Measurements from ENCODE around the gene HDAC10. TPM values are rescaled to one million over a fixed set of nuclear protein-coding genes. Genes with fewer than 3 reads are reported as not detected.

HDAC10 gene, protein sequence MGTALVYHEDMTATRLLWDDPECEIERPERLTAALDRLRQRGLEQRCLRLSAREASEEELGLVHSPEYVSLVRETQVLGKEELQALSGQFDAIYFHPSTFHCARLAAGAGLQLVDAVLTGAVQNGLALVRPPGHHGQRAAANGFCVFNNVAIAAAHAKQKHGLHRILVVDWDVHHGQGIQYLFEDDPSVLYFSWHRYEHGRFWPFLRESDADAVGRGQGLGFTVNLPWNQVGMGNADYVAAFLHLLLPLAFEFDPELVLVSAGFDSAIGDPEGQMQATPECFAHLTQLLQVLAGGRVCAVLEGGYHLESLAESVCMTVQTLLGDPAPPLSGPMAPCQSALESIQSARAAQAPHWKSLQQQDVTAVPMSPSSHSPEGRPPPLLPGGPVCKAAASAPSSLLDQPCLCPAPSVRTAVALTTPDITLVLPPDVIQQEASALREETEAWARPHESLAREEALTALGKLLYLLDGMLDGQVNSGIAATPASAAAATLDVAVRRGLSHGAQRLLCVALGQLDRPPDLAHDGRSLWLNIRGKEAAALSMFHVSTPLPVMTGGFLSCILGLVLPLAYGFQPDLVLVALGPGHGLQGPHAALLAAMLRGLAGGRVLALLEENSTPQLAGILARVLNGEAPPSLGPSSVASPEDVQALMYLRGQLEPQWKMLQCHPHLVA
- total RNA-seq: 49.1 and 55.5 TPM in 2 replicates

DNA sequence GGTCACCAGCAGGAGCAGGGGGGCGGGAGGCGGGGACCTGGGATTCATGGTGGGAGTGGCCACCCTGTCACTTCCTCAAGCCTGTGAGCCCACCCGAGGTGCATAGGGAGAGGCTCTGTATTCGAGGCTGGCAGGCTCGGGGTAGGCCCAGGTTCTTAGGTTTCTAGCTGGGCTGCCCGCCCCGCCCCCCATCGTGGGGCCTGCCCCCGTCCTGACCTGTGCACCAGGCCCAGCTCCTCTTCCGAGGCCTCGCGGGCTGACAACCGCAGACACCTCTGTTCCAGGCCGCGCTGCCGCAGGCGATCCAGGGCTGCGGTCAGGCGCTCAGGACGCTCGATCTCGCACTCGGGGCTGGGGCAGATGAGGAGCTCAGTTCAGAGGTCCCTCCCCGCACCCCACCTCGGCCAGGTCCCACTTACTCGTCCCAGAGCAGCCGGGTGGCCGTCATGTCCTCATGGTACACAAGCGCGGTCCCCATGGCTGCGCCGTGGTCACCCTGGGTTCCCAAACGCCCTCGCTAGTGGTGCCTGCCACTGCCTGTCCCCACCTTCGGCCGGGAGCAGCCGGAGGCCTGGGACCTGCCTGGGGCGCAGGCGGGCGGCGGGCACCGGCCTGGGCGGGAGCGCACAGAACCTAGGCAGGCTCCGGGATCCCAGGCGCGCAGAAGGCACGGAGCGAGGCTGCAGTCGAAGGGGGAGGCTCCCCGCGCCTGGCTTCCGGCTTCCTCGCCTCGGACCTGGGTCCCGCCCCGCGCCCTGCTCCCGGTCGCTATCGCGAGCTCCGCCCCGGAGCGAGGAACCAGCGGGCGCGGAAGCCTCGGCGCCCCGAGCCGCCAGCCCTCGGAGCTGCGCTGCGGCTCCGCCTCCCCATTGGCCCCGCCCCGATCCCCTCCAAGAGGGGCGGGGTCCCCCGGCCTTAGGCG, at the start of gene HDAC10:
Gene HDAC10 (minus strand): TSS at position 711 of the 922 bp plus-strand sequence. CDS start 233 bp downstream, at position 478.
- DNase-seq (ENCODE audit: extremely low read depth, low read depth, low spot score): no peak

DNA sequence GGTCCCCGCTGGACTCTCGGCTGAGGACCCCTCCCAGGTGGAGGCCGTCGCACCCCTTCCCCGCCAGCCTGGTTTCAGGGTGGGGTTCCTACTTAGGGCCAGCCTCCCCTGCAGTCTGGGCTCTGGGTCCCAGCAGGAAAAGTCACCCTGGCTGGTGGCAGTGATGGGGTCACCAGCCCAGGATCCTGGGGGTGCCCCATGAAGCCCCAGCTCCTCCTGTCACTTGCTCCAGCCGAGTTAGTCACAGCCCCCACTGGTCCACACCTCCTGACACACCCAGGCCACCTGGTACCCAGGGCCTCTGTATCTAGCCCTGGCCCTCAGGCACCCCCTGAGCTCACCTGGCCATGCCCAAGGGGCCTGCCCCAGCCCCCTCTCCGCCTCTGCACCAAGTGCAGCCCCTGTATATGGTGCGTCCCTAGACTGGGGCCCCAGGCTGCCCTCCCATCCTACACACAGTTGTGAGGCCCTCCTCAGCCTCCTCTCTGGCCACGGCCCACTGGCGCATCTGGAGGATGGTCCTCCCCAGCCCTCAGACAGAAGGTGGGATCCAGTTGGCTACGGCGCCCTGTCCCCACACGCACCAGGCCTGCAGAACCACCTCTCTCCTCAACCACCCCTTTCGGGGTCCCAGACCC, 49.7 kb upstream of the HDAC10 start:
- DNase-seq (ENCODE audit: extremely low read depth, low read depth, low spot score): no peak

DNA sequence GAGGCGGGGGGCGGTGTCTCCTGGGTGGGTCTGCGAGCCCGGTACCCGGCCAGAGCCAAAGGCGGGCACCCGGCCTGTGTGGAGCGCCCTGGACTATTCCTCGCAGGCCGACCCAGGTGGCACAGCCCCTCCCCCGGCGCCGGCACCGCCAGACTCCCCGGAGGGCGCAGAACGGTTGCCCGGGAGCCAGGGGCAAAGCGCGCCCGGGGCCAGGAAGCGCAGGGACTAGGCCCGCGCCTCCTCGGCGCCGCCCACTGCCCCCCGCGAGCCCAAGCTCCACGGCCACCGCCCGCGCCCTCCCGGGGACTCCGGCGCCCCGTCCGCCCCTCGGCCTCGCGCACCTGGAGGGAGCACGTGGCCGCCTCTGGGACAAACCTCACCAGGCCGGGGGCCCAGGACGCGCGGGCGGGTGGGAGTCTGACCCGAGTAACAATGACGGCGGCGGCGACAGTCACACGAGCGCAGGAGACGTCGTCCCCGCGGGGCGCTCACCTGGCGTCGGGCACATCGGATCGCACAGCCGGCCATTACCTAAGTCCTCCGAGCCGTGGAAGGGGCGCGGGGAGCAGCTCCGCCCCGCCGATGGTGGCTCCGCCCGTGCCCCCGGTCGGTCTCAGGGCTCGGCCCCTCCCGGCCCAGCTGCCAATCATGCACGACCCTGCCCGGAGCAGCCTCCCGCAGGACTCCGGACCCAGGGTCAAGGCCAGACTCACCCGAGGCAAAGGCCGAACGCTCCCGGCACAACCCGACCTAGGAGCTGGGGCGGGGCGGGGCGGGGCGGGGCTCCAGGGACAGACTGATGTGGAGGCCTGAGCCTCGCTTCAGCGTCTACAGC, 48.9 kb upstream of the HDAC10 start:
- no peak for DNase-seq (ENCODE audit: extremely low read depth, low read depth, low spot score)

DNA sequence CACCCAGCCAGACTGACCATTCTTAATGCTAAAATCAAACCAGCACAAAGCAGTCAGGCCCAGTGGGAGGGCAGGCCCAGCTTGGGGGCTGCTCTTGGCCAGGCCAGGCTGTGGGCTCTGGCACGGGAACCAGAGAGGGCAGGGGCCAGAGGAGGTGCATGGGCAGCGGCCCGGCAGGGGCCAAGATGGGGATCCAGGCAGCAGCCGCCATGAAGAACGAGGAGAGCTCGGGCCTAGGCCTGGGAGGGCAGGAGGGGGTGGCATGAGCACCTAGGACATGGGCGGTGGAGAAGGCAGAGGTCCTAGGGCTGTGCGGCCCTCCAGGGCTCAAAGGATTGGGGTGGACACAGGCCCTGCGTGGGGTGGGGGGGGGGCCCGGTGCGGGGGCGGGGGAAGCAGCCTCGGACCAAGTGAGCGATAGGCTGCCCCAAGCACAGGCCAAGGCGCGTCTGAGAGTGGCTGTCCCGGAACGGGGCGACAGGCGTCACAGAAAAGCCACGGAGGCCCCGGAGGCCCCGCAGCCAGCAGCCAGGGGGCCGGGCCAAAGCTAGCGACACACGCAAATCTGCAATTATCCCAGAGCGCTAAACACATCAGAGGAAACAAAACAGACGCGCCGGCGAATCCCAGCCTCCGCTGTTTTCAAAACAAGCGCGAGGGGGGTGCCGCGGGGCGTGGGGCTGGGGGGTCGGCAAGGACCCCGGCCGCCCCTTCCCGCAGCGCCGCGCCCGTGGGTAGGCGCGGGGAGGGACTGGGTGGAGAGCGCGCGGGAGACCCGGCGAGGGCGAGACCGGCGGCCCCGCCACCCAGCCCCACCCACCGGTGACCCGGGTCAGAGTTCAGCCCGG, 48.1 kb upstream of the HDAC10 start:
- no peak for DNase-seq (ENCODE audit: extremely low read depth, low read depth, low spot score)

DNA sequence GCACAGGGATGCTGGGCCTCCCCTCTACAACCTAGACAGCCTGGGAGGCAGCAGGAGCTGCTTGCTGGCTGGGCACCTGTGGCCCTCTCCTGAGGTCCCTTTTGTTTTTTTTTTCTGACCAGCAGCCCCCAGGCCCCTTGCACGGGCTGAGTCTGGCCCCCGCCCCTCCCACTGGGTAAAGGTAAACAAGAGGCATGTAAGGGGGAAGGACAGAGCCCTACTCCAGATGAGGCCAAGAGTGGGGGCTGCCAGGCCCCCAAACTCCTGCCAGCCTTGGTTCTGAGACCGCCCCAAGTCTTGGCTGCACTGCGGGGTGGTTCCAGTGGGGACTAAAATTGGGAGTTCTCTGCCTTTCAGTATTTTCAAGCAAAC, 47.2 kb upstream of the HDAC10 start:
- no peak for DNase-seq (ENCODE audit: extremely low read depth, low read depth, low spot score)

DNA sequence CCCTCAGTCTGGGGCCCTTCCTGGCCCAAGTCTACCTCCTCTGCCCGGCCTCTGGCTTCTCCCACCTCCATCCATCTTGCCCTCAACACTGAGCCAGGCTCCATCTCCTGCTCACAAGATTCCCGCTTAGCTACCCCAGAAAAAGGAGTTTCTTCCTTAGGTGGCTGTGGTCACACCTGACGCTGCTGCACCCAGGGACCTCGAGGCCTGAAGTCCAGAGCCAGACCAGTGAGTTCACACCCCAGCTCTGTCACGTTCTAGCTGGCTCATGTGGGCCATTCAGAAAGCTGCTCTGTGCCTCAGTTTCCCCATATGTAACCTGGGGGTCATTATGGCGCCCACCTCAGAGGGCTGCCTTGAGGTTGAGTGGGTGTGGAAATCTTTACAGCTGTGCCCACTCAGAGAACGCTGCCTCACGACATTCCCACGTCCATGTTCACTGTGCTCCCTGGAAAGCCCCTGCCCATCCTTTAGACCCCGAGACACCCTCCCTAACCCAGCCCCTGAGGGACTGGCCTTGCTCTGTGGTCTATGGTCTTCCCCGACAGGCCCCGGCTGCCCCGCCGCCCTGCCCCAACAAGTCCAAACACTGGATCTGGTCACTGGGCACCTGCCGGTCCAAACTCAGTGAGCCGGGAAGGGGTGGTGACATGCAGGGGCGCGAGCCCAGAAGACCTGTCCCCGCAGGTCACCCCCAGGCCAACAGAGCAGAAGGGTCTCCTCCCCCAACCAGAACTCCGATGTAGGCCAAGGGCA, 46.6 kb upstream of the HDAC10 start:
- no peak for DNase-seq (ENCODE audit: extremely low read depth, low read depth, low spot score)

DNA sequence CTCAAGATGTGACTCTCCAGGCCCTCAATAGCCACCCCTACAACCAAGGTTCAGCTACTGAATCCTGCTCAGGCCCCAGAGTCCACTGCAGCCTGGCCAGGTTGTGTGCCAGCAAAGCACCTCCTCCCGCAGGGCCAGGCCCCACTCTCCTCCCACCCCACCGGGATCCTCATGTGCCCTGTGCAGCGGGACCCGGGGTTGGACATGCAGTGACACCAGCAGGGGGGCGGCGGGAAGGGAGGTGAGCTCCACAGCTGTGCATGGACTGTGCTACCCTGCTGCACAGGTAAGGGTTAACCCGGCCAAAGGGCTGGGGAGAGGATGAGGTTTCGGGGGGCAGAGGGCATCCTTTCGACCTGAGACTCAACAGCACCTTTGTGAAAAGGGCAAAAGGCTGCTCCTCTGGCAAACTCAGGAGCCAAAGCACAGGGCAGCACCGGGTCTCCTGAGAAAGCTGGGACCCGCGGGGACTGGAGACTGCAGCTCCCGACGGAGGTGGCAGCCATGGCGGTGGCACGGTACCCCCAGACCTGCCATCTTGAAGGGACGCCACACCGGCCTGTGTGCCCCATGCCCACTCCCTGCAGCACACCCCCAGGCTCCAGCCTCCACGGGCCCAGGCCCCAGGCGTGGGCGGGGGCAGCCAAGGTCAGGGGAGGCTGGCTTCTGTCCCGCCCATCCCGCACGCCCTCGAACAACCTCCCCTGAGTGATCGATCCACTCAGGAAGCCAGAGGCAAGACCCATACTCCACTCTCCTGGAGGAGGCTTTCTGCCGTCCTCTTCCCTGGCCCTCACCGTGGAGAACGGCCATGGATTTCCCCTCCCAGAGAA, 45.8 kb upstream of the HDAC10 start:
- DNase-seq (ENCODE audit: extremely low read depth, low read depth, low spot score): no peak

DNA sequence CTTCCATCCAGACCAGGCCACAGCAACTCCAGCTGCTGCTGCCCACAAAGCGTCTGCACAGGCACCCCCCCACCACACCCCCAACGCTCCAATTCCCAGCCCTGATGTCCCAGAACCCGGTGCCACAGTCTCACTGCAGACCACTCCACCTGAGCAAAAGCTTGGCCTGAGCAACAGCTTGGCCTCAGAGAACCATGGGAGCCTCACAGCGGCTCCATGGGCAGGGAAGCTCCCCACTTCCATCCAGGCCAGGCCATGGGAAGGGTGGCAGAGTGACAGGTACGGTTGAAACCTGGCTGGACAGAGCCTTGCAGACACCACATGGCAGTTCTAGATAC, 43.2 kb upstream of the HDAC10 start:
- no peak for DNase-seq (ENCODE audit: extremely low read depth, low read depth, low spot score)

DNA sequence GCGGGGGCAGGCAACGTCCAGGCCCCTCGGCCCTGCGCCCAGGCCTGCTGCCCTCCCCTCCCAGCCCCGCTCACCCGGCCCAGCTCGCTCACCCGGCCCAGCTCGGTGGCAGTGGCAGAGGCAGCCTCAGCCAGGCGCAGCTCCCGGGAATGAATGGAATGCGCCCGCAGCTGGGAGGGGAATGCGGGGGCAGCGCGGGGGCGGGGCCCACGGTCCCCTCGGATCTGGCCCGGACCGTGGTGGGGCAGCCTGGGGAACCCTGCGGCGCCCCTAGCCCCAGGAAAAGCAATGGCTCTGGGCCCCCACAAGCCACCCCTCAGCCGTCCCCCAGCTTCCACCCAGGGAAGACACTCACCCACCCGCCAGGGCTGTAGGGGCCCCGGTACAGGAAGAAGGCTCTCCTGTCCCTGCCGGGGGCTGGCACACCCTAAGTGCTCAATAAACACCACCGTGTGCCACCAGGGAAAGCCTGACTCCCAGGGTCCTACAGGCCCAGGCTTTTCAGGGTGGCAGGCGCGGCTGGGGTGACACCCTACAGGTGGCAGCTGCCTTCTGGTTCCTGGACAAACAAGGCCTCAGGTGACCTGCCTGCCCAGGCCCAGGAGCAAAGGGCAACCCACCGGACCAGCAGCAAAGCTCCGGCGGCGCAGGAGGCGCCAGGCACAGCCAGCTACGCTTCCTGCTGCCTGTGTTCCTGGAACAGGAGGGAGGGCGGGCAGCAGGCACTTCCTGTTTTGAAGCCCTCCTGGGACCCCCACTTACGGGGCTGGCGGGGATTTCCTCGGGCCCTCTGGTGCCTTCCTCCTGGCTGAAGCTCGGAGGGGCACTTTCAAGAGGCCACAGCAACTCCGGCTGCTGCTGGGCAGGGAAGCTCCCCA, 42.6 kb upstream of the HDAC10 start:
- DNase-seq (ENCODE audit: extremely low read depth, low read depth, low spot score): no peak

DNA sequence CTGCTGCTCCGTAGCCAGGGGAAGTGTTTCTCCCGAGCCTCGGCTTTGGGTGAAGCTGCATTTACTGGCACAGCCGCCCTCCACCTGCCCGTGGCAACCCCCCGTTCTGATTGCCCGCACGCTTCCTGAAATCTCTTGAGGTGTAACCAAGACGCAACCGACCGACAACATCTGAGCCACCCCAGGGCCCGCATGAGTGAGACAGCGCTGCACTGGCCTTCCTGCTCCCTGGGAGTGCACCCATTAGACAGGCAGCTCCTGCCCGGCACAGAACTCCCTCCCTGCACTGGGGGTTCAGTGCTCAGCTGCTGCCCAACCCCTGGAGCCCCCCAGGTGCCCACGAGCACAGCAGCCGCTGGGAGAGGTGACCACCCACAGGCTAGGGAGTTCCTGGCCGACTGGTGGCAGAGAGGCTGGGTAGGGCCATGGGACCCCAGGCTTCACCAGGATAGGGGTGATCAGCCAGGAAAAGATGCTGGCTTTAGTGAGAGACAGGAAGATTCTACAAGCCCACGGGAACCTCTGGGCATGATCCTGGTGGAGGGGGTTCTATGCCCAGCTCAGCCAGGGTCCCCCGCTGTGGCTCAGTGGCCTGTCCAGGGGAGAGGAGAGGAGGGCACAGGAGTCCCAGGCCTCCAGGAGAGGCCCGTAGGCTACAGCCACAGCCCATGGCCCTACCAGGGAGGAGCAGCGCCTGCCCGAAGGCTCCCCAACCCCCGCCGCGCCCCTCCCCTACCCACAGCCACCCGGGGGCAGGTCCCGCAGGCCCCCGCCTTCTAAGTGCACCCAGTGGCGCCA, 41.8 kb upstream of the HDAC10 start:
- no peak for DNase-seq (ENCODE audit: extremely low read depth, low read depth, low spot score)

DNA sequence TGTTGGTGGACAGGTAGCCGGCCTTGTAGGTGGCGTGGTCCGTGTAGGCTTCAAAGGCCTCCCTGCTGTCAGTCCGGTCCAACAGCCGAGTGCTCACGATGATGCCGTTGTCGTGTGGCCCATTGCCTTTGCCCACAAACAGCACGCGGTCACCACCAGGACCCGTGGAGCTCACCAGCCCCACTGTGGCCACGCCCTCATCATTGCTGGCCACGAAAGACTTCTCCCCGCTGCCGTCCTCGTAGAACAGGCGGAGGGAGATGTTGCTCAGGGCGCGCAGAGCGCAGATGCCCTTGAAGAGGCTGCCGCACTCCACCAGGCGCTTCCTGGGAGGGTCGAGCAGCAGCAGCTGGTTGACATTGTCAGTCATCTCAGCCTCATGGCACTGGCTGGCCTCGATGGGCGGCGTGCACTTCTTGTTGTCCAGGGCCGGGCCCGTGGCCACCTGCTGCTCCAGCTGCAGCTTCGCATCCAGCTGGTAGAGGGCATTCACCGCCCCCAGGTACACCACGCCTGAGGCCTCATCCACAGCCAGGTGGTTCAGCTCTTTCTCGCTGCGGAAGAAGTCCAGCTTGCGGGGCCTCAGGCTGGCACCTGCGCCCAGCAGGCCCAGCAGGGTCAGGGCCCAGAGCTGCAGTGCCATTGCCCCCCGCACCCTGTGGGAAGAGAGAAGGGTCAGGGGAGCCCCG, 39.0 kb upstream of the HDAC10 start:
- DNase-seq (ENCODE audit: extremely low read depth, low read depth, low spot score): no peak

DNA sequence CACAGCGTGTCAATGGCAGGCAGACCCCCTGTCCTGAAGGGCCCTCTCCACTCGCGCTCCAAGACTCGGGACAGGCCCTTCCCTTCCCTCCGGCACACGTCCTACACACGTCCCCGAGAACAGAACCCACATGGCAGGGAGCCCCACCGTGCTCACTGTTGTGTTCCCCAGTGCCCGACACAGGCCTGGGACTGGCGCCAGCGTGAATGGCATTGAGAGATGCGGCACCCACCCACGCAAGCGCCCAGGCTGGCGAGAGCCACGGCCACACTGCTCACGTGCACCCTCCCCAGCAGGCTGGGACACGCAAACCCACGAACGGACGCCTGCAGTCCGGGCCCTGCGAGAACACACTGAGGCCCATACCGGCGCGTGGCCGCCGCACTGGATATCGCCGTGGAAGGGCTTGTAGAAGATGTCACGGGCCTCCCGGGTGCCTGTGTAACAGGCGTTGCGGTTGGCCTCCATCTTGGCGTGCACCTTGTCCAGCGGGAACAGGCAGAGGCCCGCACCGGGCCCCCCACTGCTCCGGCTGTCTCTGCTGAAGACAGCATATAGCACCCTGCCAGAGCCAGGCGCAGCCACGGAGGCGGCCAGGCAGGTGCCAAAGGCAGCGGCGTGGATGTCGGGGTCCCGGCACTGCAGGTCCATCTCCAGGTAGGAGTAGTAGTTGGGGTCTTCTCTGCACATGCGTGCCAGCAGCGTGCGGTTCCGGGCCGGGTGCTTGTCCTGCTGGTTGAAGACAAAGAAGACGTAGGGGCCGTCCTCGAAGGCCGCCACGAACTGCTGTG, 38.3 kb upstream of the HDAC10 start:
- DNase-seq (ENCODE audit: extremely low read depth, low read depth, low spot score): no peak

DNA sequence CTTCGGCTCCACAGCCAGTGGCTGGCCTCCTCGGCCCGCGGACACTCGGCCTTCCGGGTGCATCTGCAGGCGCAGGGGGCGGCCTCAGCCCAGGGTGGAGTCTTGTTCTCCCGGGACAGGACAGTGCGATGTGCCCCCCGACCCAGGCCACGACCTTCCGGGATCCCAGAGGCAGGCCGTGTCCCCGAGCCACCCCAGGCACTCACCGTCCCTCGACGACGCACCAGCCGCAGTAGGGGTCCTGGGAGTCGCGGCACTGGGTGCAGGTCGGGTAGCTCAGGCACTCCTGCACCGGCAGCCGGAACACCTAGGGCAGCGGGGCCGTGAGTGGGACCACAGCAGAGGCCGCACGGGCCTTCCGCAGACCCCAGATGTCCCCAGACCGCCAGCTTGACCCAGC, 36.7 kb upstream of the HDAC10 start:
- DNase-seq (ENCODE audit: extremely low read depth, low read depth, low spot score): no peak

DNA sequence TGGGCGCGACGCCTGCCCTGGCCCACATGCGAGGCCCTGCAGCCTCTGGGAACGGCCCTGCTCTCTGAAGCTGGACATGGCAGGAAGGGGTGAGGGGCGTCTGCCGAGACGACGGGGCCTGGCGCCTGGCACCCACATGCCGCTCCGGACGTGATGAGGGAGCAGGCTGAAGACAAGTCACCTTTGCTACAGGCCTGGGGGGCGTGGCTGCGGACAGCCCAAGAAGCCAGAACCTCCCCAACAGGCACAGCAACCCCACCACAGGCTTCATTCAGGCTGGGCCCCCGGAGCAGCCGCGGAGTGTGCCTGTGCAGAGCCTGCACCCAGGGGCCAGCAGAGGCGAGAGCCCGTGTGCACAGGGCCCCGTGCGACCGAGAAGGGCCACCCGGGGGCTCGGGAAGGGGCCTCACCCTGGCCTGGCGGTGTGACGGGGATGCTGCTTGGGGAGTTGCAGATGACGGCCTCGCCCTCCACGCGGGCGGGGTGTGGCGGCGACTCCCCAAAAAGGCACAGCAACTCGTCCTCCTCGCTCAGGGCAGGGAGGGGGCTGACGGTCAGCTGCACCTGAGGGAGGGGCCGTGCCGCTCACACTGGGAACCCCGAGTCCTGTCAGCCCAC, 35.7 kb upstream of the HDAC10 start:
- DNase-seq (ENCODE audit: extremely low read depth, low read depth, low spot score): no peak
